ENCODE data around the gene SLC10A6.

Gene SLC10A6

GRCh38 chr4:86778175-86778574, 71.0 kb downstream of the SLC10A6 start:
- DNase-seq (ENCODE audit: low spot score), result no peak

DNA sequence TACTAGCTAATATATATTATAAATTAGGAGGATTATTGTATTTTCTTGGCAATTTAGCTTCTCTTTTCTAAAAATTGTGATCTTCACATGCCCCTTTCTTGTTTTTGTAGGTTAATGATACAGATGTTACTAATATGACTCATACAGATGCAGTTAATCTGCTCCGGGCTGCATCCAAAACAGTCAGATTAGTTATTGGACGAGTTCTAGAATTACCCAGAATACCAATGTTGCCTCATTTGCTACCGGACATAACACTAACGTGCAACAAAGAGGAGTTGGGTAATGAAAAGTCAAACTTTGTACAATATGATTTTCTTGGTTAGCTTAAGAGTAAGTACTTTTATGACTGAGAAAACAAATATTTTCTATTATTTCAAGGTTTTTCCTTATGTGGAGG, 74.1 kb downstream of the SLC10A6 start:
- DNase-seq (ENCODE audit: low spot score), result no peak

All from NAMALWA (cell line).